Measurements from ENCODE around the gene STARD3.

The STARD3 gene

GRCh38 chr17:39661744-39662541 is 25.0 kb downstream of the STARD3 start:
- DNase-seq: no peak

GRCh38 chr17:39662551-39663339 is 25.8 kb downstream of the STARD3 start:
- no peak for DNase-seq

GRCh38 chr17:39663340-39663687 is 26.4 kb downstream of the STARD3 start:
- DNase-seq: no peak

GRCh38 chr17:39663688-39664580 is 27.0 kb downstream of the STARD3 start:
- no peak for DNase-seq

GRCh38 chr17:39664581-39665561 is 27.9 kb downstream of the STARD3 start, which contains the start of gene TCAP:
Gene TCAP, plus strand, starts transcription at chr17:39665349. Its CDS starts 11 bp downstream, at chr17:39665360.
- no peak for DNase-seq

GRCh38 chr17:39665642-39666224 is 28.8 kb downstream of the STARD3 start:
- no peak for DNase-seq

- DNase-seq: no peak
Measured at GRCh38 chr17:39666231-39666600, 29.3 kb downstream of the STARD3 start.

- DNase-seq: no peak
Measured at GRCh38 chr17:39666601-39667261, 29.8 kb downstream of the STARD3 start.

- peak; percentile 35 for DNase-seq
Measured at GRCh38 chr17:39667262-39667944, 30.5 kb downstream of the STARD3 start.

- peak; percentile 86 for DNase-seq
Measured at GRCh38 chr17:39667945-39668924, 31.3 kb downstream of the STARD3 start, which contains the start of gene PNMT. Gene PNMT, plus strand, starts transcription at chr17:39668453. Its CDS starts 23 bp downstream, at chr17:39668476.

GRCh38 chr17:39669897-39670735 is 33.2 kb downstream of the STARD3 start:
- DNase-seq: no peak

- DNase-seq: no peak
Measured at GRCh38 chr17:39670746-39671145, 33.8 kb downstream of the STARD3 start.

GRCh38 chr17:39671651-39672521 is 34.9 kb downstream of the STARD3 start:
- peak; percentile 27 for DNase-seq

GRCh38 chr17:39672522-39673334 is 35.8 kb downstream of the STARD3 start:
- DNase-seq: no peak

GRCh38 chr17:39673335-39674081 is 36.6 kb downstream of the STARD3 start:
- no peak for DNase-seq
